Neural cell (in vitro differentiated cells): ENCODE data around the gene HLF. TPM values are rescaled to one million over a fixed set of nuclear protein-coding genes. Genes with fewer than 3 reads are reported as not detected.

Source experiments
- H2AFZ ChIP-seq: fragments of 200-600, 300-800 bp; sonication (generic), shearing (Covaris generic); 2 replicates; pipeline ENCODE4 v1.6.0; 2014; ENCODE audit warnings: low read depth, mild to moderate bottlenecking, antibody characterized with exemption, low read length, moderate library complexity
- H3F3A ChIP-seq: fragments of 200-600 bp; shearing (Covaris generic); 2 replicates; pipeline ENCODE4 v1.6.1; 2016; ENCODE audit warnings: mild to moderate bottlenecking, moderate library complexity, mixed read lengths, antibody characterized with exemption, low read length; ENCODE audit not compliant: insufficient read depth, poor library complexity, severe bottlenecking
- H3K27ac ChIP-seq: fragments of 200-600, 300-800 bp; sonication (generic), shearing (Covaris generic); 2 replicates; pipeline ENCODE4 v1.5.1; 2014; ENCODE audit warnings: mild to moderate bottlenecking, low read length, moderate library complexity
- H3K27me3 ChIP-seq: fragments of 300-800, 200-600 bp; sonication (generic), shearing (Covaris generic); 2 replicates; pipeline ENCODE4 v1.6.0; 2014; ENCODE audit warnings: mild to moderate bottlenecking, low read depth, low read length, moderate library complexity; ENCODE audit not compliant: insufficient read depth
- H3K36me3 ChIP-seq: fragments of 300-800, 200-600 bp; sonication (generic), shearing (Covaris generic); 2 replicates; pipeline ENCODE4 v1.5.1; 2014; ENCODE audit warnings: mild to moderate bottlenecking, antibody characterized with exemption, low read length, moderate library complexity; ENCODE audit not compliant: insufficient read depth
- H3K4me2 ChIP-seq: fragments of 300-800, 200-600 bp; sonication (generic), shearing (Covaris generic); 2 replicates; pipeline ENCODE4 v1.6.0; 2014; ENCODE audit warnings: mild to moderate bottlenecking, low read length
- H3K4me3 ChIP-seq: fragments of 300-800, 200-600 bp; sonication (generic), shearing (Covaris generic); 2 replicates; pipeline ENCODE4 v1.5.1; 2014; ENCODE audit warnings: mild to moderate bottlenecking, low read length, moderate library complexity
- H3K79me2 ChIP-seq: fragments of 200-600 bp; shearing (Covaris generic); replicated peaks from 2 replicates; pipeline ENCODE4 v1.6.0; 2014; ENCODE audit warnings: mild to moderate bottlenecking, low read length, moderate library complexity; ENCODE audit not compliant: insufficient read depth
- H3K9ac ChIP-seq: fragments of 300-800, 200-600 bp; sonication (generic), shearing (Covaris generic); 2 replicates; pipeline ENCODE4 v1.6.1; 2016; ENCODE audit warnings: mild to moderate bottlenecking, low read length, mixed read lengths
- H3K9me2 ChIP-seq: fragments of 200-600 bp; shearing (Covaris generic); 2 replicates; pipeline ENCODE4 v1.6.1; 2016; ENCODE audit warnings: mild to moderate bottlenecking, low read length, mixed read lengths; ENCODE audit not compliant: insufficient read depth
- H3K9me3 ChIP-seq: fragments of 200-600, 300-800 bp; sonication (generic), shearing (Covaris generic); 2 replicates; pipeline ENCODE4 v1.6.1; 2016; ENCODE audit warnings: mild to moderate bottlenecking, mixed run types, low read length, moderate library complexity, mixed read lengths
- H4K20me1 ChIP-seq: fragments of 200-600 bp; shearing (Covaris generic); 2 replicates; pipeline ENCODE4 v1.6.1; 2016; ENCODE audit warnings: mild to moderate bottlenecking, mixed run types; ENCODE audit not compliant: insufficient read depth
- CTCF ChIP-seq: fragments of 450-650 bp; IDR thresholded peaks from 2 replicates; pipeline ENCODE4 v1.5.1; 2014; ENCODE audit warnings: antibody characterized with exemption, mild to moderate bottlenecking, moderate library complexity; ENCODE audit not compliant: poor library complexity, severe bottlenecking
- EP300 ChIP-seq: fragments of 450-650 bp; conservative IDR thresholded peaks from 2 replicates; pipeline ENCODE4 v1.6.1; 2014; ENCODE audit warnings: antibody characterized with exemption, mild to moderate bottlenecking, moderate library complexity; ENCODE audit not compliant: poor library complexity, severe bottlenecking
- EZH2 ChIP-seq: fragments of 200-600, 300-800 bp; shearing (Covaris generic), sonication (generic); IDR thresholded peaks from 2 replicates; pipeline ENCODE4 v1.6.1; 2014; ENCODE audit warnings: antibody characterized with exemption, low read length, borderline replicate concordance, mild to moderate bottlenecking; ENCODE audit not compliant: insufficient read depth, poor library complexity, severe bottlenecking
- MXI1 ChIP-seq: fragments of 450-650 bp; conservative IDR thresholded peaks from 2 replicates; pipeline ENCODE4 v1.6.1; 2014; ENCODE audit warnings: antibody characterized with exemption, mild to moderate bottlenecking; ENCODE audit not compliant: poor library complexity, severe bottlenecking
- POLR2AphosphoS5 ChIP-seq: IDR thresholded peaks from 2 replicates; pipeline ENCODE4 v1.6.1; 2012
- RAD21 ChIP-seq: fragments of 450-650 bp; conservative IDR thresholded peaks from 2 replicates; pipeline ENCODE4 v1.6.1; 2014; ENCODE audit warnings: antibody characterized with exemption, mild to moderate bottlenecking, moderate library complexity
- REST ChIP-seq: IDR thresholded peaks from 2 replicates; pipeline ENCODE4 v1.6.1; 2012; ENCODE audit warnings: borderline replicate concordance
- SMC3 ChIP-seq: fragments of 450-650 bp; conservative IDR thresholded peaks from 2 replicates; pipeline ENCODE4 v1.6.1; 2014; ENCODE audit warnings: antibody characterized with exemption, mild to moderate bottlenecking, moderate library complexity; ENCODE audit not compliant: poor library complexity
- TAF1 ChIP-seq: IDR thresholded peaks from 2 replicates; pipeline ENCODE4 v1.6.1; 2012; ENCODE audit warnings: low read depth
- polyA plus RNA-seq: library from polyadenylated mRNA; depleted of rRNA; stranded (reverse); fragments of >200 nt; gene quantifications from 2 replicates; pipeline ENCODE4 v1.2.3, GENCODE V29; 2014

HLF gene
- polyA plus RNA-seq, 1 donor from 2014 or later: 0.71 TPM

- H3K9ac ChIP-seq: no peak overlapping the region
- TF ChIP-seq EP300 (no peak), RAD21 (no peak), SMC3 (no peak), EZH2 (no peak), TAF1 (no peak), POLR2AphosphoS5 (no peak), REST (no peak), CTCF (no peak), MXI1 (no peak)
These were observed 36.0 kb upstream of the HLF start for GRCh38 chr17:55228683-55229192.

DNA sequence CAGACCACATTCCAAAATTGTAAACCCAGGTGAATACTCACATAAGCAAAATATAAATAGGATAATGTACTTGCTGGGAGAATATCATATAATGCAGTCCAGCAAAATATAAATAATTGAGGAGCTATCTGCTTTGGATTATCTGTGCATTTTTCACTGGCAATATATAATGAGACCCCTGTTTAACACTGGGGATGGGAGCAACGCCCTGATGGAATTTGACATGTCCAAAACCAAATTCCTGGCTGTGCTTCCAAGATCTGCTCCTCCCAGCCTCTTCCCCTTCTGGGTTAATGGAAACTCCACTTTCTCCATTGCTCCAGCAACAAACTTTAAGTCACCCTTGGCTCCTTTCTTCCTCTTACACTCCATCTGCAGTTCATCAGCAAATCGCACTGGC, 35.5 kb upstream of the HLF start:
- TF ChIP-seq CTCF (no peak), MXI1 (no peak), POLR2AphosphoS5 (no peak), EZH2 (no peak), SMC3 (no peak), TAF1 (no peak), REST (no peak), RAD21 (no peak), EP300 (no peak)
- H4K20me1 ChIP-seq: no peaks in the 10 kb centered on the region
- no peaks in the 10 kb centered on the region for H3K27me3 ChIP-seq
- H3K9me3 ChIP-seq: no peaks in the 10 kb centered on the region
- H2AFZ ChIP-seq: no peak overlapping the region
- H3K9ac ChIP-seq: no peak overlapping the region
- no peak overlapping the region for H3K4me2 ChIP-seq
- H3K9me2 ChIP-seq: no peaks in the 10 kb centered on the region
- no peaks in the 10 kb centered on the region for H3K79me2 ChIP-seq
- H3K4me3 ChIP-seq: no peak overlapping the region
- no peaks in the 10 kb centered on the region for H3F3A ChIP-seq
- H3K27ac ChIP-seq: no peak overlapping the region
- H3K36me3 ChIP-seq: no peaks in the 10 kb centered on the region

More at GRCh38 chr17:55228683-55229192, 36.0 kb upstream of the HLF start:
- H3K79me2 ChIP-seq: no peaks in the 10 kb centered on the region
- no peaks in the 10 kb centered on the region for H3F3A ChIP-seq
- no peak overlapping the region for H3K27ac ChIP-seq
- no peaks in the 10 kb centered on the region for H3K9me3 ChIP-seq
- no peaks in the 10 kb centered on the region for H3K27me3 ChIP-seq
- no peaks in the 10 kb centered on the region for H3K36me3 ChIP-seq
- no peak overlapping the region for H3K4me3 ChIP-seq
- no peaks in the 10 kb centered on the region for H4K20me1 ChIP-seq
- H3K4me2 ChIP-seq: no peak overlapping the region
- H3K9me2 ChIP-seq: no peaks in the 10 kb centered on the region
- H2AFZ ChIP-seq: no peak overlapping the region
